NCI-H2107 treated with DMSO at 0.1 percent for 48 hours (cell line): ENCODE measurements around the gene FOXO3.

Source experiments
- DNase-seq: peaks from one replicate; lab custom pipeline; 2025; ENCODE audit not compliant: unreplicated experiment; lab: John Stamatoyannopoulos, UW

Gene FOXO3

GRCh38 chr6:108594151-108594550 is 33.4 kb downstream of the FOXO3 start:
- no peak for DNase-seq

- no peak for DNase-seq
Measured at GRCh38 chr6:108594640-108595039, 33.9 kb downstream of the FOXO3 start.

- DNase-seq, result no peak
Measured at GRCh38 chr6:108596956-108597355, 36.2 kb downstream of the FOXO3 start.

- no peak for DNase-seq
Measured at GRCh38 chr6:108597572-108598304, 37.0 kb downstream of the FOXO3 start.

GRCh38 chr6:108598305-108598863 is 37.7 kb downstream of the FOXO3 start:
- no peak for DNase-seq

- no peak for DNase-seq
Measured at GRCh38 chr6:108604156-108604555, 43.4 kb downstream of the FOXO3 start.

- DNase-seq, result no peak
Measured at GRCh38 chr6:108606250-108606690, 45.6 kb downstream of the FOXO3 start.

- DNase-seq, result no peak
Measured at GRCh38 chr6:108608453-108609275, 47.9 kb downstream of the FOXO3 start.

- DNase-seq, result no peak
Measured at GRCh38 chr6:108609276-108609769, 48.6 kb downstream of the FOXO3 start.

GRCh38 chr6:108610270-108610839 is 49.6 kb downstream of the FOXO3 start:
- DNase-seq, result no peak

GRCh38 chr6:108610957-108611586 is 50.4 kb downstream of the FOXO3 start:
- no peak for DNase-seq

GRCh38 chr6:108612852-108613251 is 52.1 kb downstream of the FOXO3 start:
- DNase-seq, result no peak

- no peak for DNase-seq
Measured at GRCh38 chr6:108616544-108616943, 55.8 kb downstream of the FOXO3 start.

- DNase-seq, result no peak
Measured at GRCh38 chr6:108616973-108617372, 56.3 kb downstream of the FOXO3 start.

- no peak for DNase-seq
Measured at GRCh38 chr6:108618623-108619152, 58.0 kb downstream of the FOXO3 start.

- no peak for DNase-seq
Measured at GRCh38 chr6:108619431-108620197, 58.9 kb downstream of the FOXO3 start.

- no peak for DNase-seq
Measured at GRCh38 chr6:108621117-108621516, 60.4 kb downstream of the FOXO3 start.

- no peak for DNase-seq
Measured at GRCh38 chr6:108622641-108623298, 62.1 kb downstream of the FOXO3 start.

GRCh38 chr6:108623995-108624394 is 63.3 kb downstream of the FOXO3 start:
- DNase-seq, result no peak
